ENCODE results near the gene TRAPPC14. TPM values are rescaled to one million over a fixed set of nuclear protein-coding genes. Genes with fewer than 3 reads are reported as not detected.

Gene TRAPPC14
- total and polyA plus RNA-seq, 9 of the 15 experiments (the other 6 are each of a cell fraction or from before 2014, with no cell fraction given): 0.42 to 45.9 (median 18.2) TPM

DNA sequence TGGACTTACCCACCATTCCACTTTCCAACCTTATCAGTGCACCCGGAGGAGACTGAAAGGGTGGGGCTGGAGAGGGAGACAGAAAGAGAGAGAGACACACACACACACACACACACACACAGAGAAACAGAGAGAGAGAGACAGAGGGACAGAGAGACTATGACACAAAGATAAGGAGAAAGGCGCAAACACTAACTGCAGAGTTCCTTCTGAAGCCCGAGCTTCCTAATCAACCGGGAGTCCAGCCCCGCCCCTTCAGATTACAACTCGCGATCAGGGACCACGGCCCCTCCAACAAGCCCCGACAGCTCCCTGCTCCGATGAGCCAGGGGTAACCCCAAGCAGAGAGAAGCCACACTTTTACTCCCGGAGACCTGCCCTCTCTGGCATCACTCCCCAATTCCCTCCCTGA lies 9.4 kb upstream of the TRAPPC14 start (continued):
- no peak; the same call in 1 of the 2 replicates for TF ChIP-seq ZNF511 (CRISPR knock-in tag; IDR thresholded peaks at IDR 0.05)
- no peak for TF ChIP-seq NR3C1 (CRISPR knock-in tag; IDR thresholded peaks at IDR 0.05)
- TF ChIP-seq YY1 (IDR thresholded peaks at IDR 0.05; ENCODE audit: borderline replicate concordance in 1 of 3, control insufficient read depth in 1 of 3, extremely low read depth in 1 of 3, insufficient read depth in 3 of 3, insufficient read length in 1 of 3, insufficient replicate concordance in 2 of 3, low read depth in 1 of 3, low read length in 2 of 3): no peak
- no peak for TF ChIP-seq HDAC8 (tag; IDR thresholded peaks at IDR 0.05)
- TF ChIP-seq, protein P1, sequence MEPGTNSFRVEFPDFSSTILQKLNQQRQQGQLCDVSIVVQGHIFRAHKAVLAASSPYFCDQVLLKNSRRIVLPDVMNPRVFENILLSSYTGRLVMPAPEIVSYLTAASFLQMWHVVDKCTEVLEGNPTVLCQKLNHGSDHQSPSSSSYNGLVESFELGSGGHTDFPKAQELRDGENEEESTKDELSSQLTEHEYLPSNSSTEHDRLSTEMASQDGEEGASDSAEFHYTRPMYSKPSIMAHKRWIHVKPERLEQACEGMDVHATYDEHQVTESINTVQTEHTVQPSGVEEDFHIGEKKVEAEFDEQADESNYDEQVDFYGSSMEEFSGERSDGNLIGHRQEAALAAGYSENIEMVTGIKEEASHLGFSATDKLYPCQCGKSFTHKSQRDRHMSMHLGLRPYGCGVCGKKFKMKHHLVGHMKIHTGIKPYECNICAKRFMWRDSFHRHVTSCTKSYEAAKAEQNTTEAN (CRISPR knock-in tag; IDR thresholded peaks at IDR 0.05): no peak
- peak; percentile 56; the same call in 1 of the 2 replicates for TF ChIP-seq ESRRA (IDR thresholded peaks at IDR 0.05; ENCODE audit: borderline replicate concordance, low read depth)
- TF ChIP-seq ZBTB8A (IDR thresholded peaks at IDR 0.05; ENCODE audit: partially characterized antibody): no peak
- TF ChIP-seq, protein P2, sequence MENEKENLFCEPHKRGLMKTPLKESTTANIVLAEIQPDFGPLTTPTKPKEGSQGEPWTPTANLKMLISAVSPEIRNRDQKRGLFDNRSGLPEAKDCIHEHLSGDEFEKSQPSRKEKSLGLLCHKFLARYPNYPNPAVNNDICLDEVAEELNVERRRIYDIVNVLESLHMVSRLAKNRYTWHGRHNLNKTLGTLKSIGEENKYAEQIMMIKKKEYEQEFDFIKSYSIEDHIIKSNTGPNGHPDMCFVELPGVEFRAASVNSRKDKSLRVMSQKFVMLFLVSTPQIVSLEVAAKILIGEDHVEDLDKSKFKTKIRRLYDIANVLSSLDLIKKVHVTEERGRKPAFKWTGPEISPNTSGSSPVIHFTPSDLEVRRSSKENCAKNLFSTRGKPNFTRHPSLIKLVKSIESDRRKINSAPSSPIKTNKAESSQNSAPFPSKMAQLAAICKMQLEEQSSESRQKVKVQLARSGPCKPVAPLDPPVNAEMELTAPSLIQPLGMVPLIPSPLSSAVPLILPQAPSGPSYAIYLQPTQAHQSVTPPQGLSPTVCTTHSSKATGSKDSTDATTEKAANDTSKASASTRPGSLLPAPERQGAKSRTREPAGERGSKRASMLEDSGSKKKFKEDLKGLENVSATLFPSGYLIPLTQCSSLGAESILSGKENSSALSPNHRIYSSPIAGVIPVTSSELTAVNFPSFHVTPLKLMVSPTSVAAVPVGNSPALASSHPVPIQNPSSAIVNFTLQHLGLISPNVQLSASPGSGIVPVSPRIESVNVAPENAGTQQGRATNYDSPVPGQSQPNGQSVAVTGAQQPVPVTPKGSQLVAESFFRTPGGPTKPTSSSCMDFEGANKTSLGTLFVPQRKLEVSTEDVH (IDR thresholded peaks at IDR 0.05; ENCODE audit: low read depth, partially characterized antibody): peak; percentile 84
- 0 out of 2 replicates have a peak, but pooled peaks have one; percentile 50 for TF ChIP-seq ZNF263 (CRISPR knock-in tag; IDR thresholded peaks at IDR 0.05; ENCODE audit: borderline replicate concordance)
- no peak for TF ChIP-seq ZNF518B (CRISPR knock-in tag; IDR thresholded peaks at IDR 0.05)
- no peak for TF ChIP-seq FOXJ3 (CRISPR knock-in tag; IDR thresholded peaks at IDR 0.05)
- TF ChIP-seq GABPB1 (CRISPR knock-in tag; IDR thresholded peaks at IDR 0.05): no peak
- no peak for TF ChIP-seq SRSF3 (IDR thresholded peaks at IDR 0.05; ENCODE audit: insufficient read depth, low read length)
- peak; percentile 34; the same call in 1 of the 2 replicates for TF ChIP-seq TEAD4 (IDR thresholded peaks at IDR 0.05; ENCODE audit: low read length)
- no peak for TF ChIP-seq TEAD4 (CRISPR knock-in tag; IDR thresholded peaks at IDR 0.05; ENCODE audit: borderline replicate concordance)
- no peak for TF ChIP-seq SLC30A9 (CRISPR knock-in tag; IDR thresholded peaks at IDR 0.05)
- TF ChIP-seq ZNF57 (CRISPR knock-in tag; IDR thresholded peaks at IDR 0.05): no peak
- TF ChIP-seq POLR2A (conservative IDR thresholded peaks at IDR 0.05): no peak
- TF ChIP-seq BRCA1 (IDR thresholded peaks at IDR 0.05): no peak
- TF ChIP-seq BRCA1 (CRISPR knock-in tag; IDR thresholded peaks at IDR 0.05): no peak
- no peak for TF ChIP-seq ZNF561 (CRISPR knock-in tag; conservative IDR thresholded peaks at IDR 0.05)
